Ishikawa (cell line): ENCODE results near the gene PRDM16.

Experiments
- CEBPB ChIP-seq: IDR thresholded peaks from 2 replicates; pipeline ENCODE4 v1.6.1; 2012
- EGR1 ChIP-seq: IDR thresholded peaks from 2 replicates; pipeline ENCODE4 v1.6.1; 2012
- EP300 ChIP-seq: IDR thresholded peaks from 2 replicates; pipeline ENCODE4 v1.6.1; 2012; ENCODE audit warnings: borderline replicate concordance
- FOXM1 ChIP-seq: IDR thresholded peaks from 2 replicates; pipeline ENCODE4 v1.6.1; 2012; ENCODE audit warnings: low read depth, borderline replicate concordance
- NFIC ChIP-seq: IDR thresholded peaks from 2 replicates; pipeline ENCODE4 v1.6.1; 2012
- RAD21 ChIP-seq: IDR thresholded peaks from 2 replicates; pipeline ENCODE4 v1.6.1; 2012; ENCODE audit warnings: low read depth
- TAF1 ChIP-seq: IDR thresholded peaks from 2 replicates; pipeline ENCODE4 v1.6.1; 2012; ENCODE audit warnings: low read depth, mild to moderate bottlenecking
- TEAD4 ChIP-seq: IDR thresholded peaks from 2 replicates; pipeline ENCODE4 v1.6.1; 2012
- YY1 ChIP-seq: IDR thresholded peaks from 2 replicates; pipeline ENCODE4 v1.6.1; 2012; ENCODE audit warnings: low read depth
- ZBTB7A ChIP-seq: IDR thresholded peaks from 2 replicates; pipeline ENCODE4 v1.6.1; 2012; ENCODE audit warnings: low read depth
- TF ChIP-seq, protein P1 (sequence below): IDR thresholded peaks from 2 replicates; pipeline ENCODE4 v1.6.1; 2012; ENCODE audit warnings: low read depth, mild to moderate bottlenecking
- TF ChIP-seq, protein P2 (sequence below): IDR thresholded peaks from 2 replicates; pipeline ENCODE4 v1.6.1; 2012

DNA sequence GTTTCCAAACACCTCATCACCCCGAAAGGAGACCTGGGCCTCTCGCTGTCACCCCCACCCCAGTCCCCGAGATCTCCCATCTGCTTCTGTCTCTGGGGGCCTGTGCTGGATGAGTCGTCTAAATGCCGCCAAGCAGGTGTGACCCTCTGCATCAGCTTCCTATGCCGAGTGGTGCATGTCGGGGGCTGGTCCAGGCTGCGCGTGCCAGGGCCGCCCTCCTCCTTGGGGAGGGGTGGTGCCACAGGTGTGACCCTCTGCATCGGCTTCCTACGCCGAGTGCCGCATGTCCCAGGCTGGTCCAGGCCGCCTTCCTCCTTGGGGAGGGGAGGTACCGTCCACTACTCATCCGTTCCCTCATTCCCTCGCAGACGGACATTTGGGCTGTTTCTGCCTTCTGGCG lies 115.7 kb downstream of the PRDM16 start:
- no peak for TF ChIP-seq EP300
- no peak for TF ChIP-seq ZBTB7A
- TF ChIP-seq, protein P1, sequence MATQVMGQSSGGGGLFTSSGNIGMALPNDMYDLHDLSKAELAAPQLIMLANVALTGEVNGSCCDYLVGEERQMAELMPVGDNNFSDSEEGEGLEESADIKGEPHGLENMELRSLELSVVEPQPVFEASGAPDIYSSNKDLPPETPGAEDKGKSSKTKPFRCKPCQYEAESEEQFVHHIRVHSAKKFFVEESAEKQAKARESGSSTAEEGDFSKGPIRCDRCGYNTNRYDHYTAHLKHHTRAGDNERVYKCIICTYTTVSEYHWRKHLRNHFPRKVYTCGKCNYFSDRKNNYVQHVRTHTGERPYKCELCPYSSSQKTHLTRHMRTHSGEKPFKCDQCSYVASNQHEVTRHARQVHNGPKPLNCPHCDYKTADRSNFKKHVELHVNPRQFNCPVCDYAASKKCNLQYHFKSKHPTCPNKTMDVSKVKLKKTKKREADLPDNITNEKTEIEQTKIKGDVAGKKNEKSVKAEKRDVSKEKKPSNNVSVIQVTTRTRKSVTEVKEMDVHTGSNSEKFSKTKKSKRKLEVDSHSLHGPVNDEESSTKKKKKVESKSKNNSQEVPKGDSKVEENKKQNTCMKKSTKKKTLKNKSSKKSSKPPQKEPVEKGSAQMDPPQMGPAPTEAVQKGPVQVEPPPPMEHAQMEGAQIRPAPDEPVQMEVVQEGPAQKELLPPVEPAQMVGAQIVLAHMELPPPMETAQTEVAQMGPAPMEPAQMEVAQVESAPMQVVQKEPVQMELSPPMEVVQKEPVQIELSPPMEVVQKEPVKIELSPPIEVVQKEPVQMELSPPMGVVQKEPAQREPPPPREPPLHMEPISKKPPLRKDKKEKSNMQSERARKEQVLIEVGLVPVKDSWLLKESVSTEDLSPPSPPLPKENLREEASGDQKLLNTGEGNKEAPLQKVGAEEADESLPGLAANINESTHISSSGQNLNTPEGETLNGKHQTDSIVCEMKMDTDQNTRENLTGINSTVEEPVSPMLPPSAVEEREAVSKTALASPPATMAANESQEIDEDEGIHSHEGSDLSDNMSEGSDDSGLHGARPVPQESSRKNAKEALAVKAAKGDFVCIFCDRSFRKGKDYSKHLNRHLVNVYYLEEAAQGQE, result no peak
- TF ChIP-seq, protein P2, sequence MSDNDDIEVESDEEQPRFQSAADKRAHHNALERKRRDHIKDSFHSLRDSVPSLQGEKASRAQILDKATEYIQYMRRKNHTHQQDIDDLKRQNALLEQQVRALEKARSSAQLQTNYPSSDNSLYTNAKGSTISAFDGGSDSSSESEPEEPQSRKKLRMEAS, result no peak
- TF ChIP-seq YY1, result no peak
- TF ChIP-seq RAD21, result no peak
- TF ChIP-seq FOXM1, result no peak
- no peak for TF ChIP-seq NFIC
- no peak for TF ChIP-seq EGR1
- no peak for TF ChIP-seq CEBPB
- TF ChIP-seq TAF1, result no peak
- no peak for TF ChIP-seq TEAD4
